SK-MEL-5 (cell line): ENCODE measurements around the gene HID1. TPM values are rescaled to one million over a fixed set of nuclear protein-coding genes. Genes with fewer than 3 reads are reported as not detected.
"Not testable (repeated sequence)": the region's sequence is repeated elsewhere in the genome, so short reads cannot be mapped to it uniquely, and the experiment has no call there.

ENCODE experiments used
- DNase-seq: peaks from one replicate; pipeline ENCODE4 v3.0.0-alpha.2; 2016; ENCODE audit warnings: low read depth, low spot score
- in situ Hi-C: cut with HindIII; loops from 2 replicates; pipeline ENCODE4 v1.10.0; 2016; ENCODE audit warnings: low sequenced_read_pairs, high pct_unique_total_duplicates, low pct_unique_long_range_greater_than_20kb
- total RNA-seq: library from RNA; depleted of rRNA; stranded (reverse); fragments of >200 nt; shearing (Covaris generic); gene quantifications from 2 replicates; pipeline ENCODE4 v1.2.3, GENCODE V29; 2014

The HID1 gene
- total RNA-seq, 1 experiment from 2014 or later: 0.21 TPM

DNA sequence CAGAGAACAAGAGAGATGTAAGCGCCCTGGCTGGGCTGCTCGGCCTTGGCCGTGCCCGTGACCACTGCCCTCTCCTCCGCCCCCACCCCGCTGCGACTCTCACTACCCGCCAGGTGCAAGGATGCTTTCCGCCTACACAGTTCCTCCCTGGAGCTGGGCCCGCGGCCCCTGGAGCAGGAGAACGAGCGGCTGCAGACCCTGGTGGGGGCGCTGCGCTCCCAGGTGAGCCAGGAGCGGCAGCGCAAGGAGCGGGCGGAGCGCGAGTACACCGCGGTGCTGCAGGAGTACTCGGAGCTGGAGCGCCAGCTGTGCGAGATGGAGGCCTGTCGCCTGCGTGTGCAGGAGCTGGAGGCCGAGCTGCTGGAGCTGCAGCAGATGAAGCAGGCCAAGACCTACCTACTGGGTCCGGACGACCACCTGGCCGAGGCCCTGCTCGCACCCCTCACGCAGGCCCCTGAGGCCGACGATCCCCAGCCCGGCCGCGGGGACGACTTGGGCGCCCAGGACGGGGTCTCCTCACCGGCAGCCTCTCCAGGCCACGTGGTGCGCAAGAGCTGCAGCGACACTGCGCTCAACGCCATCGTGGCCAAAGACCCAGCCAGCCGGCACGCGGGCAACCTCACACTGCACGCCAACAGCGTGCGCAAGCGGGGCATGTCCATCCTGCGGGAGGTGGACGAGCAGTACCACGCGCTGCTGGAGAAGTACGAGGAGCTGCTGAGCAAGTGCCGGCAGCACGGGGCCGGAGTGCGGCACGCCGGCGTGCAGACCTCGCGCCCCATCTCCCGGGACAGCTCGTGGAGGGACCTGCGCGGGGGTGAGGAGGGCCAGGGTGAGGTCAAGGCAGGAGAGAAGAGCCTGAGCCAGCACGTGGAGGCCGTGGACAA lies 30.8 kb upstream of the HID1 start:
- DNase-seq: no peak
- in situ Hi-C loops: no loop called here

DNA sequence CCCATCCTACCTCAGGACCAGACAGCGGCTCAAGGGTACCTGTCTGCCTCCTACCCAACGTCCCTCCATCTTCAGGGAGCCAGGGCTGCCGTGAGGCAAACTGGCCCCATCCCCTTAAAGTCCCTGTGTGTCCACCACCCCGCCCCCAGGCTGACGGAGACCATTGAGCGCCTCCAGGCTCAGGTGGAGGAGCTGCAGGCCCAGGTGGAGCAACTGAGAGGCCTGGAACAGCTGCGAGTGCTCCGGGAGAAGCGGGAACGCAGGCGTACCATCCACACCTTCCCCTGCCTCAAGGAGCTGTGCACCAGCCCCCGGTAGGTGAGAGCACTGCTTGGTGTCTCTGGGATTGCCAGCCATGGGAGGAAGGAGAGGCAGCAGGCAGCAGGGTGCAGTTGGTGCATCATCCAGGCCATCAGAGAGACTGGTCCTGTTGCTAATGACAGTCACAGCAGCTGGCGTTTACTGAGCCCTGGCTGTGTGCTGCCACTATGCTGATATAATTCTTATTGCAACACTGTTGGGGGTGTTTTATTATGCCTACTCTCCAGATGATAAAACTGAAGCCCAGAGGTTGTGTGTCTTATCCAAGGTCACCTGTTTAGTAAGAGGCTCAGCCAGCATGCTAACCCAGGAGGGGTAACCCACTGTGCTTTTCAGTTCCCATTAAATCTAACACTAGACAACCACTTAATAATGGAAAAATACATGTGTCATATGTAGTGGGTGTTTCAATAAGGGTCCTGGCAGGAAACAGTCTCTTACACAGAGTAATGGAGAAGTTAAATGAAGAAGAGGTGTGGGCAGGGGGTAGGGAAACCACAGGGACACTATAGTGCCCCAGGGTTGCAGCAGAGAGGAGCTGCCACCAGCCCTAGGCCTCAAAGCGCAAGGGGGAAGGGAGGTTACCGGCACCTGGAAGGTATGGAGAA lies 29.6 kb upstream of the HID1 start:
- no peak for DNase-seq
- in situ Hi-C loops: no loop called here

DNA sequence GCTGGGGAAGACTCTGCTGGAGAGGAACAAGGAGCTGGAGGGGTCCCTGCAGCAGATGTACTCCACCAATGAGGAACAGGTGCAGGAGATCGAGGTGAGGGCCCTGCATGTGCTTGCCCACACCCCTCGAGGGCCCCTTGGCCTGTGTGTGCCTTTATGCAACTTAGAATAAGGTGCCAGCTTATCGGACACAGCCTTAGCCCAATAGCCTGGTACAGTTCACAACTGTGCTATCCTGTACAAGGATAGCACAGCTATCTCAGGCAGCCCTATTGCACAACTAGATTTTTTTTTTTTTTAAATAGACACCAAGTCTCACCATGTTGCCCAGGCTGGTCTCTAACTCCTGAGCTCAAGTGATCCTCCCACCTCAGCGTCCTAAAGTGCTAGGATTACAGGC lies 27.0 kb upstream of the HID1 start:
- no peak for DNase-seq
- in situ Hi-C loops: no loop called here

DNA sequence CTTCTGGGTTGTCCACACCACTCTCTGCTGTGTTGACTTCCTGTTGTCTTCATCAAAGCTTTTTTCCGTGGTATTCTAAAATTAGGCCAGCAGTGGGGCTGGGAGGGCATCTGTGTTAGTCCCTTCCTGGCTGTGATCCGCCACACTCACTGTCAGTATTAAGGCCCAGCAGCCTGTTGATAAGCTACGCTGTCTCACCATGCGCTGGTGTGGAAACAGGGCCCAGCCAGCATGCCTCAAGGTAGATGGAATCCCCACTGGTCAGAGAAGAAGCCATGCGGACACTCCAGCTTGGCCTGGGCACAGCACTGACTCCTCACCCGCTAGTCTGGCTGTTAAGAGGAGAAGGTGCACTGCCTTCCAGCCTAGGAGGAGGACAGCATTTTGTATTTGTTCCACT lies 26.2 kb upstream of the HID1 start:
- DNase-seq: no peak
- in situ Hi-C loops: no loop called here

DNA sequence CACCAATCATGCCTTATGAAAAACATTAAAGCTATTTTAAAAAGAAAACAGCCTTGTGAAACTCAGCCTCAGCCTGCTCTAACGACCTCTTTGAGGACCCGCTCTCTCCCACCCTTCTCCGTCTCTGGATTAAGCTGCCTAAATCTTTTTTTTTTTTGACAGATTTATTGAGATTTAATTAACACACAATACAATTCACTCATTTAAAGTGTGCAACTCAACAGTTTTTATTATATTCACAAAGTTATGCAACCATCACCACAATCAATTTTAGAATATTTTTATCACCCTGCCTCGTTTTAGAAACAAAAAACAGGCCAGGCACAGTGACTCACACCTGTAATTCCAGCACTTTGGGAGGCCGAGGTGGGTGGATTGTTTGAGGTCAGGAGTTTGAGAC lies 23.3 kb upstream of the HID1 start:
- no peak for DNase-seq
- in situ Hi-C loops: no loop called here

DNA sequence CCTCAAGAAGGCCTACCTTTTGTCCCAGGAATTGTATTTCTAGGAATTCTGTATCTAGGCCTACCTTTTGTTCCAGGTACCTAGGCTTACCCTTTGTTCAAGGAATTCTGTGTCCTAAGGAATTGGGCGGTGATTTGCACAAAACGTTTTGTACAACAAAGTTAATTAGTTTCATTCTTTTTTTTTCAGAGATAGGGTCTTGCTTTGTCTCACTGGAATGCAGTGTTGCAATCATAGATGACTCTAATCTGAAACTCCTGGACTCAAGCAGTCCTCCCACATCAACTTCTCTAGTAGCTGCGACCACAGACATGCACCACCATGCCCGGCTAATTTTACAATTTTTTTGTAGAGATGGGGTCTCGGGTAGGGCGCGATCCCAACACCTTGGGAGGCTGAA lies 21.9 kb upstream of the HID1 start:
- DNase-seq: no peak
- in situ Hi-C loops: no loop called here

DNA sequence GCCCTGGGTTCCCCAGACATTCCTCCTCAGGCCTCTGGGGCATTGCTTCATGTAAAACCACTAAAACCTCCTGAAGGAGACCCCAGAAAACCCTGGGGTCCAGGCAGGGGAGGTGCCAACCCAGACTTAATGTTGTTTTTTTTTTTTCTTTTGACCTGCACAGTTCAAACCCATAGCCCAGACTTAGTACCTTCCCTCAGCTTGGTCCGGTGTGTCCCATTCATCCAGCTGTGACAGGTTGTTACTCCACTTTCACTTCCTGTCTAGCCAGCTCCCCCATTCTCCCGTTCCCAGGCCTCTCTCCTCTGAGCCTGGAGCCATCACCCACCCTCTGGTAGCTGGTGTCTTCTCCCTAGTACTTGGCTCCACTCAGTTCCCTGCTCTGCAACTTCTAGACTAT lies 19.7 kb upstream of the HID1 start:
- DNase-seq: no peak
- in situ Hi-C loops: no loop called here

DNA sequence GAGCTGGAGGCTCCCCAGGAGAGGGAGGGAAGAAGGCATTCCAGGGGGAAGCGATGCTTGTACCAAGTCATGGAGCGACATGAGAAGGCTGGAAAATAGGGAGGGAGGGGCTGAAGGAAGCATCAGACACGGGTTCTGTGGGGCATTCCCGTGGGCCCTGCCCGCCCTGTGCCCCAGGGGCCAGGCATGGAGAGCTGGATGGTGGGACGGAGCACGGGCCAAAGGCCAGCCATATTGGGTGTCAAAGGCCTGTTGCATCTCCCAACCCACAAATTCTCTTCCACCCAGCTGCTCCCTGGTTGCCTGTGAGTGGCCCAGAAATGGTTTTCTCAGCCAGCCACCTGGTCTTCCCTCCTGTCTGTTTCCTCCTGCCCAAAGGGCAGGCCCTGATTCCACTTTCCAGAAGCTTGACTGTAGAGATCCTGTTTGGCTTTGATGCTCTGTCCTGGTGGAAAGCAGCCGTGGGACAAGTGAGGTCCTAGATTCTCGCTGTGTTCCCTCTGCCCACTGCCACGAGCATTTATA lies 18.1 kb upstream of the HID1 start:
- in situ Hi-C loops: no loop called here
- no peak for DNase-seq

DNA sequence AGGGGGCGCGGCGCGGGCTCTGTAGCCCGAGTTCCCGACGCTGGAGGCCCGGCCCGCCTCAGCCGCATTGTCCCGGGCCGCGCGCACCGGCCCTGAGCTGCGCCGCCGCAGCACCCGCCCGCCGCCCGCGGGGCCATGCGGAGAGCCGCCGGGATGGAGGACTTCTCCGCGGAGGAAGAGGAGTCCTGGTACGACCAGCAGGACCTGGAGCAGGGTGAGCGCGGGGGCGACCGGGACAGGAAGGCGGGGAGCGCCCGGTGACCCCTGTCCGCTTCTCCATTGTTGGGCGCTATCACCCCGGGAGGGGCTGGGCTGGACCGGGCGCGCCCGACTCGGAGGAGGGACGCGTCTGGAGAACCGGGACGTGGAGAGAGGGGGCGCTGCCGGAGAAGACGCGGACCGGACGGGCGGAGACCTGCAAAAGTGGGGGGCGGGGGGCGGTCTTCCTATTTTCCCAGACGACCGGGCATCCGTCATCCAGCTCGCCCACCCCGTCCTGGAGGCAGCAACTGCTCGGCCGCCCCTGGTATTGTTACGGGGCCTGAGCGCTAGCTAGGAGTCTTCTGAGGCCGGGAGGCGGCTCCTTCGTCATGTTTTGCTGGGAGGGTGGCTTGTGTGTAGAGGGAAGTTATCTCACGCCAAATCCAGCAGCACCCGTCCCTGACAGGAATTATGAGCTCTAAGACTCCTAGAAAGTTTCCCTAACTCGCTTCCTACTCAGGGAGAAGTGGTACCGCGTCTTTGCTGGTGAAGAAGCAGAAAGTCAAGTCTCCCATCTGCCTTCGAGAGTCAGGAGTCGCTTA lies 15.6 kb upstream of the HID1 start:
- in situ Hi-C loops: no loop called here

DNA sequence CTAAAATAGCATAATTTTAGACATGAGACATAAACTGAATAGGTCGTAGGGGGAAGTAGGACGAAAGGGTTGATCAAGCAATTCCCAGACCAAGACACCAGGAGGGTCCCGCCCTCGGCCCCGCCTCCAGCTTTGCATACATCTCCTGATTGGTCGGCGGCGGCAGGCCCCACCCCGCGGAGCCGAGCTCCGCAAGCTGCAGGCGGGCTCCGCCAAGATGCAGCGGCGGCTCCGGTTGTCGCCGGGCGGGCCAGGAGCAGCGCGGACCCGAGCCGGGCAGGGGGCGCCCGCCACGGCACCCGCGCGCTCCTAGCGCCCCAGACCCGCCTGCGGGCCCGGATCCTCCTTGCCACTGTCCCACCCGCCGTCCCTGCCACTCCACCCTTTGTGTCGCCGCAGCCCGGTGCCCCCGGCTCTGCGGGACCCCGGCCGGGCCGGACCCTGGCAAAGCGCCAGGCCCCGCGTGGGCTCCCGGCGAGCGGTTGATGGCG lies 14.9 kb upstream of the HID1 start, which contains the start of gene CDR2L:
Gene CDR2L, plus strand, starts transcription at position 215 of the 491 bp plus-strand sequence. CDS start 412 bp downstream, outside the sequence.
- peak; percentile 94 for DNase-seq
- in situ Hi-C loops: no loop called here

More for the DNA sequence above, 15.6 kb upstream of the HID1 start:
- peak; percentile 44 for DNase-seq

DNA sequence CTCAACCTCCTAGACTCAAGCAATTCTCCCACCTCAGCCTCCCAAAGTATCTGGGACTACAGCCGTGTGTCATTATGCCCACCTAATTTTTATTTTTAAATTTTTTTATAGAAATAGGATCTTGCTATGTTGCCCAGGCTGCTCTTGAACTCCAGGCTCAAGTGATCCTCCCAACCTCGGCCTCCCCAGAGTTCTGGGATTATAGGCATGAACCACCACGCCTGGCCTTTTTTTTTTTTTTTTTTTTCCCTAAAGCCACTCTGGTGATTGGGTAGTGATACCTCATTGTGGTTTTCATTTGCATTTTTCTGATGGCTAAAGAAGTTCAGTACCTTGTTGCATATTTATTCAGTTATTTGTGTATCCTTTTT lies 13.6 kb upstream of the HID1 start:
- in situ Hi-C loops: no loop called here
- DNase-seq: no peak

DNA sequence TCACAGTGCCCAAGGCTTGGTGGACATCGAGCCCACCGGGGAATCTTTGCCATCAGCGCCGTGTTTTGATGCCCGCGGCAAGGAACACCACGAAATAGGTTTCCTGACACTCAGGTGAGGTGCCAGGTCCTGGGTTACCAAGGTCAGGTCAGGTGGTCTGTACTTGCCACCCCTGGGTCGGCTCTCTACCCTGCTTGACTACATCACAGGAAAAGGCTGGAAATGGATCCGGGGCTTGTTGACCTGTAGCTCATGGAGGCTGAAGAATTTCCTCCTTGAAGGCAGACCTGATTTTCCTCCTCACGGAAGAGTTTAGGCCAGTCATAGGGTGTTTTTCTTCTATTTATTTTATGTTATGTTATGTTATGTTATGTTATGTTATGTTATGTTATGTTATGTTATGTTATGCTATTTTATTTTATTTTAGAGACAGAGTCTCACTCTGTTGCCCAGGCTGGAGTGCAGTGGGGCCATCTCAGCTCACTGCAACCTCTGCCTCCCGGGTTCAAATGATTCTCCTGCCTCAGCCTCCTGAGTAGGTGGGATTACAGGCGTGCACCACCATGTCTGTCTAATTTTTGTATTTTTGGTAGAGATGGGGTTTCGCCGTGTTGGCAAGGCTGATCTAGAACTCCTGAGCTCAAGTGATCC lies 10.2 kb upstream of the HID1 start:
- in situ Hi-C loops: not testable (repeated sequence)

DNA sequence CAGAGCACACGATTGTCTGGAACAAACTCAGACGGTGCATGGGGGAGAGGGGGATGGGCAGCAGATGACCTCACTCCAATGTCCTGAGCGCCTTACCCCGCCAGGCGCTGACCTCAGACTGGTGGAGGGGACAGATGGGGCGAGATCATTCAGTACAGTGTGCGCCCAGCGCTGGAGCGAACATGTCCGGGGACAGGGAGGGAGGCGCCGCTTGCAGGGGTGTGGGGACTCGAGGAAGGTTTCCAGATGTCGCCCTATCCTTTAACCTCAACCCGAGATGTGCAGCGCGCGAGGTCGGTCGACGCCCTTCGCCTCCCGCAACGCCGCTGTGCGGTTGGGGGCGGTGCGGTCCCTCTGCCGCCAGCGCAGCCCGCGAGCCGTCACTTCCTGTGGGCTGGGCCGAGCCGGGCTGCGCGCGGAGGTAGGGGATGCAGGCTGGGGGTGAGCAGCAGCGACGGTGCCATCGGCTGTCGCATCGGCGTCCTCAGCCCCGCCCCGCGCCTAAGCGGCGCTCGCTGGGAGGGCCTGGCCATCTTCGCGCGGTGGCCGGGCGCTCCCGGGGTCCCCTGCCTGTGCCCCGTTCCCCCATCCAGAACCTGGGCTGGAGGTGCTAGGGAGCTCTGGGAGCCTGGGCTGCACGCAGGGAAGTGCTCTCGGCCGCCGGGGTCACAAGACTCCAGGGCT lies 9.6 kb upstream of the HID1 start:
- peak; percentile 61 for DNase-seq
- in situ Hi-C loops: no loop called here

More for the DNA sequence above, 10.2 kb upstream of the HID1 start:
- DNase-seq: peak; percentile 38

DNA sequence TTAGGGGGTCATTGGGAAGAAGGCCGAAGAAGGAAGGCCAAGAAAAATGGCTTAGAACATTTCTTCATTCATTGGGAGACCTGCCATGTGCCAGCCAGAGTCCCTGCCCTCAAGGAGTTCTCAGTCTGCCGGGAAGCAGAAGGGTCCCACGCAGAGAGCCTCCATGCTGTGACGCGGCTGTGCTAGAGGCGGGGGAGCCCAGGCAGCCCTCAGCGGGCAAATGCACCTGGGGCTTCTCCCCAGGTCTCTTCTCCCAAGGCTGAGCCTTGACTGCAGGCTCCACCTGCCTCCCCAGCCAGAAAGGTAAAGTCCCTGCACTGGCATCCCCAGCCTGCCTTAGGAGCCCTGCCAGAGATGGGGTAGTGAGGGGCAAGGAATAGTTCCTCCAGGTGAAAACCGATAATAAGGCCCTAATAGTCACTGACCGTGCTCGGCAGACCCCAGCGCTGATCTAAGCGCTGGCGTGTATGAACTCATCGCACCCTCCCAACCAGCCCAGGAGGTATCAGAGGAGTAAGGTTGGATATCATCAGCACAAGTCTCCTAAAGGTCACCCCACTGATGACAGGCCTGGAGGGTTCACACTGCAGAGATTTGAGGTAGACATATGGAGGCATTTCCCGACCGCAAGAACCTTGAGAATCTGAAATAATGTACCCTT lies 8.9 kb upstream of the HID1 start:
- in situ Hi-C loops: no loop called here
- DNase-seq: no peak

DNA sequence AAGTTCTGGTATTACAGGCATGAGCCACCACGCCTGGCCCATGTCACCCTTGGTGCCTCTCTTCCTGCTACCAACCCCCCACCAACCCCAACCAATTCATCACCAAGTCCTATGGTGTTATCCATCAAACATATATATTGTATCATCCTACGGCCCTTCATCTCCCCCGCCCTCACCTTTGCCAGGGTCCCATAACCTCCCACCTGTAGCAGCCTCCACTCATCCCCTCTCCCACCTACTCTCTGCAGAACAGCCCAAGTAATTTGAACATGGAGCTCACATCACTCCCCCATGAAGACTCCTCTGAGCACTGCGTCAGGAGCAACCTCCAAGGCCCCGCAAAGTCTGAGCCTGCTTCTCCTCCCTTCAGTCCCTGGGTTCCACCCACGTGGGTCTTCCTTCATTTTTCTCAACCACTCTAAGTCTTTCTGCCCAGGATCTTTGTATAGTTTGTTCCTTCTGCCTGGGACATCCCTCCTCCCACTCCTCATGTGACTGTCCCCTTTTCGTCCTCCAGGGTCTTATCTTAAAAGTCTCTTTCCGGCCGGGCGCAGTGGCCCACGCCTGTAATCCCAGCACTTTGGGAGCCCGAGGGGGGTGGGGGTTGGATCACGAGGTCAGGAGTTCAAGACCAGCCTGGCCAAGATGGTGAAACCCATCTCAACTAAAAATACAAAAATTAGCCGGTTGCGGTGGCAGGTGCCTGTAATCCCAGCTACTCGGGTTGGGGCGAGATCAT lies 7.0 kb upstream of the HID1 start:
- in situ Hi-C loops: no loop called here
- DNase-seq: no peak
